Measurements from ENCODE around the gene DCC.

DCC gene

DNA sequence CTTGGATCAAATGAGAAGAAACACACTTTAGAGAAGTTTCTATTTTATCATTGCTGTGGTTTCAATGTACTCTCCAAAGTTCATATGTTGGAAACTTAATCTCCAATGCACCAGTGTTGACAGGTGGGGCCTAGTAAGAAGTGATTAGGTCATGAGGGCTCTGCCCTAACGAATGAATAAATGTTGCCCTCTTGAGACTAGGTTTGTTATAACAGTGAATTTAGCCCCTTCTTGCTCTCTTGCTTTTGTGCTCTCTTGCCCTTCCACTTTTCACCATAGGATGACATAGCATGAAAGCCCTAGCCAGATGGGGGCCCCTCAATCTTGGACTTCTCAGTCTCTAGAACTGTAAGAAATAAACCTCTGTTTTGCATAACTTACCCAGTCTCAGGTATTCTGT lies 664.8 kb downstream of the DCC start:
- in situ Hi-C loops (cut with HindIII; ENCODE audit: low pct_ligation_motif_present, low pct_unique_long_range_greater_than_20kb, low sequenced_read_pairs): no loop called here
- DNase-seq: no peak

DNA sequence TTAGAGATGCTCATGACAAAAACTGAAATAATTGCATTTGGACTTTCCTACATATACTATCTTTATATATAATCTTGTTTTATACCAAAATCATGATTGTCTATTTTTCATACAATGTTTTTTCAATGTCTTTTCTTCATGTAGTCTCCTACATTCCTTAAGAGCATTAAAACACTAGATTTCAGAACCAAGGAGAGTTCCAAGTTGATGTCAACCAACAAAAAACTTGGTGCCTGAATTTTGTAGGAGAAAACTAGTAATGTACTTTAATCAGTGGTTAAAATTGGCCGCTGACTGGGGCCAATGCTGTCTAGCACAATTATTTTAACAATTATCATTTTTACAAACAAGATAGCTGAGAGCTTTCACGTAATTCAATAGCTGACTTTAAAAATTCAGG lies 678.8 kb downstream of the DCC start:
- peak; percentile 5 for DNase-seq
- in situ Hi-C loops (cut with HindIII; ENCODE audit: low pct_ligation_motif_present, low pct_unique_long_range_greater_than_20kb, low sequenced_read_pairs): no loop called here

DNA sequence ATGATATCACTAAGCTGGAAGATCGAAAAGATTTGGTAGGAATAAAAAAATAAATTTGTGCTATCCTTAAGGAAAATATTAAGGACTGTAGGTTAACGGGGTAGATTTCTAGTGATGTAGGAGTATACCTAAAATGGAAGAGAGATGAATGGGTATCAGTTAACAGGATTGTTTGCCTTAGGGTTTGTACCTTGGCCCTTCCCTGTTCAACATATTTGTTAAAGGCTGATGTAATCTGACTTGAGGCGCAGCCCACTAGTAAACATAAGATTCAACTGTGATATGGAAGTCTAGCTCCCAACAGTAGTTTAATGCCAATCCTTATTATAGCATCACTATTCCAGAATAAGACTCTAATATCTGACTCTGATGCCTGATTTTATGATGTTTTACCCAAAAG lies 685.2 kb downstream of the DCC start:
- no peak for DNase-seq
- in situ Hi-C loops (cut with HindIII; ENCODE audit: low pct_ligation_motif_present, low pct_unique_long_range_greater_than_20kb, low sequenced_read_pairs): no loop called here

DNA sequence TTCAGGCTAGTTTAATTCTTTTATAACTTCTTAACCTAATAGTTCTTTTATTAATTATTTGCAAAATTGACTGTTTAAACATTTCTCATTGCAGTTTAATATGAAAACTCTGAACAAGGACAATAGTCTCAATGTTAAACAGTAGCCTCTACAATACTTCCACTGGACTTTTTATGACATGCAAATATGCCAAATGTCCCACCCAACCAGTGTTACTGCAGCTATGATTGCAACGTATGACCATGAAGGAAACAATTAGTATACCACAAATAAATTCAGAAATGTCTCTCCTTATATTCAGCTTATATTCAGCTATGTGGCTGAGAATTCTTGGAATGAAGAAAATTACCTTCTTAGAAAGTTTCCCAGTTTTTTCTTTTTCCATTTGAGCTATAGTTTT lies 688.6 kb downstream of the DCC start:
- no peak for DNase-seq
- in situ Hi-C loops (cut with HindIII; ENCODE audit: low pct_ligation_motif_present, low pct_unique_long_range_greater_than_20kb, low sequenced_read_pairs): no loop called here

DNA sequence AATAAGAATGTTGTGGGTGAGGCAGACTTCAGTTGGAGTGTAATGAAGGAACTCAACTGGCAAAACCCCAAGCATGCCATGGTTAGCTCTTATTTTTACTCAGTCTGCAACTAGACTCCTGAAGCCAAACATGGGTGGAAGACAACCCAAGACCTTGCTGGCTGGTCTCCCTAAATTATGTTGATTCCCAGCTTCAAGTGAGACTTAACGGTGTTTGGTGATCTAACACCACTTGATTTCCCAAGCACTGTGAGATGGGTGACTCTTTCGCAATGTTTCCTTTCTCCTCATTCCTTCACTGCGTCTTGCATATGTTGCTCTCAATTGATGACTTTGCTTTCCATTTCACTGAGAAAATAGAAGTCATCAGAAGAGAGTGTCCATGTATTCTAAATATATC lies 693.1 kb downstream of the DCC start:
- in situ Hi-C loops (cut with HindIII; ENCODE audit: low pct_ligation_motif_present, low pct_unique_long_range_greater_than_20kb, low sequenced_read_pairs): no loop called here
- DNase-seq: no peak

DNA sequence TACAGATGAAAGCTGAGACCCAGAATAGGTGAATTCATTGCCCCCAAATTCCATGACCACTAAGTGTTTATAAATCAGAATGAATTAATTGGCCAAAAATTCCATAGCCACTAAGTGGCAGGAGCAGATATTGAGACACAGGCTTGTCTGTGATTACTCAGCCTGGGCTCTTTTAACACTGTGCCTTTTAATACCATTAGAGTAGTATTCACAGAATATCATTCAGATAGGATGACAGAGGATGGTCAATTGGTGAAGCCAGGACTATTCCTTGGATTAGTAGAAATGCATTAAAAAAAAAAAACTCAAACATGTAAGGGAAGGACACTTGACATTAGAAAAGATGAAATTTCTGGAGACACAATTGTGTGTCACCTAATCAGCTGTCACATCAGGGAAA lies 698.6 kb downstream of the DCC start:
- in situ Hi-C loops (cut with HindIII; ENCODE audit: low pct_ligation_motif_present, low pct_unique_long_range_greater_than_20kb, low sequenced_read_pairs): no loop called here
- no peak for DNase-seq

DNA sequence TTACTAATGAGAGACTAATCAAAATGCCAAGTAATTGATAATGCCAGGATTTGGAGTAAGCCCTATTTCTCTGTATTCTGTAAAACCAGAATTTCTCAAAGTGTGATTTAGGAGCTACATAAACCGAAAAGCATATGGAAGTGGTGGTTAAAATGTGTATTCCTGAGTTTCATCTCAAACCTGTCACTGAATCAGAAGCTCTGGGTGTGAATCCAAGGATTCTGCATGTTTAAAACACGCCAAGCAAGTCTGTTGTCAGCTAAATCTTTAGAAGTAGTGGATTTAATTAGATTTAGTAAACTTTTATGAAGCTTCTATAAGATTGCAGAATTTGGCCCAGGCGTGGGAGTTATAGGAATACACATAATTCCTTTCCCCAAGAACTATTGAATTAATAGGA lies 700.3 kb downstream of the DCC start:
- in situ Hi-C loops (cut with HindIII; ENCODE audit: low pct_ligation_motif_present, low pct_unique_long_range_greater_than_20kb, low sequenced_read_pairs): no loop called here
- DNase-seq: no peak

DNA sequence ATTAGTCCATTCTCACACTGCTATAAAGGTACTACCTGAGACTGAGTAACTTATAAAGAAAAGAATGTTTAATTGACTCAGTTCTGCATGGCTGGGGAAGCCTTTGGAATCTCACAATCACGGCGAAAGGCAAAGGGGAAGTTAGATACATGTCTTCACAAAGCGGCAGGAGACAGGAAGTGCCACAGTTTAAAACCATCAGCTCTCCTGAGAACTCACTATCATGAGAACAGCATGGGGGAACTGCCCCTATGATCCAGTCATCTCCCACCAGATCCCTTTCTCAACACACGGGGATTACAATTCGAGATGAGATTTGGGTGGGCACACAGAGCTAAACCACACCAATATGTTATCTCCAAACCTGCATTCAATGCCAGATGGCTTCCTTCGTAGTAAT lies 716.1 kb downstream of the DCC start:
- no peak for DNase-seq
- in situ Hi-C loops (cut with HindIII; ENCODE audit: low pct_ligation_motif_present, low pct_unique_long_range_greater_than_20kb, low sequenced_read_pairs): no loop called here

DNA sequence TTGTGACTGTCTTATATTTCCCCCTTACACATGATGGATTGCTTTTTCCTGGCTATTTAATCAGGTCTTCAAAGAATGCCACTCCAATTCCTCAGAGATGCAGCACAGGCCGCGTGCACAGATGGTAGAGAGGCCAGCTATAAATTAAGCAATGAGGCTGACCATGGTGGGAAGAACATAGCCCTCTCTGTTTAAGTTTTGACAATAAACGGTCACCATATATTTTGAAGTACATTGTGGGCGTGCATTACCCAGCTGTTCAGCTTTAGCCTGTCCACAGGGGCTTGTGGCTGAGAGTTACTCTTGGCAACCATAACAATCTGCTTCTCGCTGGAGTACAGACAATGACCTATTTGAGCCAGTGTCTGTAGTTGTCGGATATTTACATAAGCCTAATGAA lies 730.8 kb downstream of the DCC start:
- DNase-seq: no peak
- in situ Hi-C loops (cut with HindIII; ENCODE audit: low pct_ligation_motif_present, low pct_unique_long_range_greater_than_20kb, low sequenced_read_pairs): no loop called here

DNA sequence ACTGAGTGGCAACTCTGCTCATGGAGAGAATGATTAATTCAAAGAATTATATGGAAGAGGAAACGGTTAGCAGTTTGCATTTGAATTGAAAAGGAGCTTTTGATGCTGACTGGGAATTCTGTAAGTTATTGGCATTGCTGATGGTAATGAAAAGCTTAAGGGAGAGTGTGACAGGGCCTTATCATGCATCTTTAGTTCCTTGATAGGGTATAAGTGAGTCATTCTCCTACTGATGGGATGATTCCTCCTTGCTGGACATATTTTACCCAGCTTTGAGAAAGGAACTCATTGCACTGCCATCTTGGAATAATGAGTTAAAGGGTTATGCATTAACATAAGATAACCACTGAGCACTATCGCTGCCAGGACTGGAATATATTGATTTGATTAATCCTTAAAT lies 740.7 kb downstream of the DCC start:
- no peak for DNase-seq
- in situ Hi-C loops (cut with HindIII; ENCODE audit: low pct_ligation_motif_present, low pct_unique_long_range_greater_than_20kb, low sequenced_read_pairs): no loop called here

DNA sequence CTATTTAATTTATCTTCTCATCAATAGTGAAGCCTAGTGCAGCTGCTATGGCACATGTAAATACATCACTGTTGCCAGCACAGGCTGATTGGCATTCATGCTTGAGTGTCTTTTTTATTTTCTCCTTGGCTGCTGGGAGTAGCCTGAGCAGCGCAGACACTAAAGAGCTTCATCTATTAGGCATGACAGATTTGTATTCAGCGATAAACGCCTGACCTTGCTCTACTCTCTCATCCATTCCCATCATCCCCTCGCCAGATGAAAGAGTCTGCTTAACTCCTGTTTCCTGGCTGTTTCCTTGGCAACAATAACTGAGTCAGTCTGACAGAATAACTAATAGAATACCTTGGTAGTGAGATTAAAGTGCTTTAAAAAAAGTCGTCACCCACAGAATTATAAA lies 753.6 kb downstream of the DCC start:
- no peak for DNase-seq
- in situ Hi-C loops (cut with HindIII; ENCODE audit: low pct_ligation_motif_present, low pct_unique_long_range_greater_than_20kb, low sequenced_read_pairs): no loop called here

DNA sequence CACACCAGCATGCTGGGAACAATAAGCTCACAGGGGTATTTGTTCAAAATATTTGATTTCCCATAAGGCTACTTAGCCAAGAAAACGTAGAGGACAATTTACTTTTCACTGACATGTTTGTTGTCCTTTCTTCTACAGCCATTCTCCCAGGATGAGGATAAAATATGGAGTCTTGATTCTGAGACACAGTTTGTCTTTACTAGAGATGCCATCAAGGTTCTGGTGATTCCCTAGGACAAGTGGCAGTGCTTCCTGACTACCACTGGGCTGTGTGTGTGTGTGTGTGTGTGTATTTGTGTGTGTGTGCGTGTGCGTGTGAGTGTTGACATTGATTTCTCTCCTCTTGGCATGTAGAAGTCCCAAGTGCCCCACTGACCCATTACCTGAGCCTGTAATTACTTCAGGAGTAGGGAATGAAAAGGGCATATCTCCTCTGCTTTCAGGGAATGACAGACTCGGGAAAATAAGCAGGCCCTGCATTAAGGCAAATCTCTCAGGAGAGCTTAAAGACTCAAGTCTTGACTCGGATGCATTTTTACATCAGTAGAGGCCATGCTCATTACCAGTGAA lies 761.6 kb downstream of the DCC start:
- in situ Hi-C loops (cut with HindIII; ENCODE audit: low pct_ligation_motif_present, low pct_unique_long_range_greater_than_20kb, low sequenced_read_pairs): no loop called here
- DNase-seq: no peak

DNA sequence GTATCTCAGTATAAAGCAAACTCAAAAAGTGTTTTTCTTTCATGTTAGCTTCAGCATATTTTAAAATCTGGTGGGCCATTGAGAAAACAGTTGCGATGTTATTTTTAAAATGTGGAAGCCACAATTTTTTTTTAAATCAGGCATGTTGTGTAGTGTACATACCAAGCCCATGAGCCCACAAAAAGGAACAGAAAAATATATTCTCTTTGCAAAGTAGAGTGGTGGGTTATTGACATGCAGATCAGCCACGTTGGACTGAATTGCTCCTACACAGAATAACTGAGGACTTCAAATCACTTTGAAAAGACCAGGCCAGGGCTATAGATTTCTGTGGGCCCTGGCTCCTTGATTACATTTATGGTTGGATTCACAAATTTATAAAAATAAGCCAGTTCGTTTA lies 774.4 kb downstream of the DCC start:
- no peak for DNase-seq
- in situ Hi-C loops (cut with HindIII; ENCODE audit: low pct_ligation_motif_present, low pct_unique_long_range_greater_than_20kb, low sequenced_read_pairs): no loop called here

DNA sequence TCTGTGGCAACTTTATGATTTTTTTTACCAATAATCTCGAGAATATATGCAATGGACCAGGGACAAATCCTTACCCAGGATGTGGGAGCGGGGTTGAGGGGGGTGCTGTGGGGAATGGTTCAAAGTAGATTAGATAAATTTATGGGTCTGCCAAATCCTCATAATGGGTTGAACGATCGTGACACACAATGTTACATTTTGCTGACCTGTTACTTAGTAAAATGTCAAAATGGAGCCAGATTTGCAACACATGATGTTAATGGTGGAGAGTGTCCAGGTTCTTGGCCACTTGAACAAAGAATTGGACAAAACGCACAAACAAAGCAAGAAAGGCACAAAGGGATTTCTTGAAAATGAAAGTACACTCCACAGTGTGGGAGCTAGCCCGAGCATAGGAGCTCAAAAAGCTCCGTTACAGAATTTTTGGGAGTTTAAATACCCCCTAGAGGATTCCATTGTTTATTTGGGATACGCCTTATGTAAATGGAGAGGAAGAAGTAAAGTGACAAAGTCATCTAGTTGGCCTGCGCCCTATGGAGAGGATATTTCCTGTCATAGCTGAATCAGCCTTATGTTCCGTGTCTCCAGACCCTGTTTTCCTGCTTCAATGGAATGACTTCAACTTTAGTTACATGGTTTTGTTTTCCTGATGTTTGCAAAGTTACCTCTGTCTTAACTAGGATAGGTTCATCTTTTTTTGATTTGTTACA lies 776.0 kb downstream of the DCC start:
- no peak for DNase-seq
- in situ Hi-C loops (cut with HindIII; ENCODE audit: low pct_ligation_motif_present, low pct_unique_long_range_greater_than_20kb, low sequenced_read_pairs): no loop called here

DNA sequence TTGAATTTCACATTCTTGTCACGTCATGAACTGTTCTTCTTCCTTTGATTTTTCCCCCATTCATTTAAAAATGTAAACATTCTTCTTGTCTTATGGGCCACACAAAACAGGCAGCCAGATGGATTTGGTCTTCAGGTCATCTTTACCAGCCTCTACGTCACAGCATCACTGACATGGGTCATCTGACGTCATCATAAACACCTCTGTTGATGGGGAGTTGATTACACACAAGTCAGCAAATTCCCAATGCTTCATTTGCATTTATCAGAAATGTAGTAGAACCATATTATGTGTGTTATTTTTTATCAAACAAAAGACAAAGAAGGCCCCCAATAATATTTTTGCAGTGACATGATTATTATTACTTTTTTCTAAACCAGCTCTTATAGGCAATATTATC lies 777.9 kb downstream of the DCC start:
- in situ Hi-C loops (cut with HindIII; ENCODE audit: low pct_ligation_motif_present, low pct_unique_long_range_greater_than_20kb, low sequenced_read_pairs): no loop called here
- DNase-seq: no peak

DNA sequence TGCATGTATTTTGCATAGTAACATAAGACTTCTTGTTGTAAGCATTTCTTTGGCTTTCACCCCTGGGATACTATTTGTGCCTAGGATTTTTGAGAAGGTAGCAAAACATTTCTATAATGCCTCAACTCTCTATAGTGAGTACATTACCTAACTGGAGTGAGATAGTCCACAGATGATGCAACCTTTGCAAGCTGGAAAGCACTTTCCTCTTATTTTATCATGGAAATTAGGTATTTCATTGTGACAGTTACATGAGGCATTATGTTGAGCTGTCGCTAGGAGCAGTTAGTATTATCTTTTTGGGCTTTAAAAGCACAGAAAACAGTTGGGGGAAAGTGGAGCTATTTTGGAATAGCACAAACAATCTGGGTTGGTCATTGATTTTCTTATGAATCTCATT lies 786.2 kb downstream of the DCC start:
- in situ Hi-C loops (cut with HindIII; ENCODE audit: low pct_ligation_motif_present, low pct_unique_long_range_greater_than_20kb, low sequenced_read_pairs): no loop called here
- DNase-seq: no peak

DNA sequence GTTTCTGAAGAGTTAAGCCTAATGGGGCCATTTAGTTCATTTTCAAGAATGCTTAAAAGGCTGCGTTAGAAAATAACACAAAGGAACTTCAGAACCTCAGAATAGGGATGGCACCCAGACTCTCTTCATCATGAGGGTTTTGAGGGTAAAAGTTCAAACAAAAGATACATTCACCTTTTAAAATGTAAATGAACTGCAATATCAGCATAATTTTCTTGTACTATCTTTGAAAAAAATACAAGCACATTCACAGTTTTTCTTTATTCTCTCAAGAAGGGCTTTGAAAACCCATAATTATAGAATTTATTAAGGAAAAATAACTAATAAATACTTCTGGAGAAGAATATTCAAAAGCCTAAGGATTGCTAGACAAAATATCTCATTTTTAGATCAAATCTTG lies 791.0 kb downstream of the DCC start:
- DNase-seq: no peak
- in situ Hi-C loops (cut with HindIII; ENCODE audit: low pct_ligation_motif_present, low pct_unique_long_range_greater_than_20kb, low sequenced_read_pairs): no loop called here

DNA sequence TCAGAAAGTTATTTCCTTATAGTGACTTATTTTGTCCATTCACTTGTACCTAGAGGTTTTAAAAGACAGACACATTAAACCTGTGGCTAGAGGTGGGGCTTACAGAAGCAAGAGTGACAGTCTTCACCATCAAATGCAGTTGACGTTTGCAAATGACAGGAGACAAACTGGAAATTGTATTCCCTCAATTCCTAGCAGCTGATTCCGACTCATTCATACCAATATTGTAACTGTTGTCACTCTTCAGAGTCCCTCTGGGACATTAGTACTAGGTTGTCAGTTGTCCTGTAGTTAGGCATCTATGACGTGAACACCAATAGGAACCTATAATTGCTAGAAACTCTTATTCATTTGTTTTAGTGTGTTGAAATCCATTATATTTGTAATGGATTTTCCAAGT lies 794.7 kb downstream of the DCC start:
- no peak for DNase-seq
- in situ Hi-C loops (cut with HindIII; ENCODE audit: low pct_ligation_motif_present, low pct_unique_long_range_greater_than_20kb, low sequenced_read_pairs): no loop called here

DNA sequence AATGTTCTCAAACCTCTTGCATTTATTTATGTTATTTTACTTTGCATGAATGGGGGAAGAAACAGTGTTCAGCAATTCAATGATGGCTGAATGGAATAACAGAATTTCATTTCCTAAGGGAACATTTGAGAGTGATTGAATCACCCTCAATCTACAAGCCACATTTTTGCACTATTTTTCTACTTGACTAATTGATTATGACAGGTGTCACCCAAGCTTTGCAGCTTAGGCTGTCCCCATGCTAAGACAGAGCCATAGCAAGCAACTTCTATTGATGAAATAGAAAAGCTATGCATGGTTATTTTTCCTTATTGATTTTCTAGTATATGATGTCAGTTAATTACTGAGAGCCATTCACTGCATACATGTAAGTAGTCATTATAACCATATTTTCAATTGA lies 795.7 kb downstream of the DCC start:
- in situ Hi-C loops (cut with HindIII; ENCODE audit: low pct_ligation_motif_present, low pct_unique_long_range_greater_than_20kb, low sequenced_read_pairs): no loop called here
- DNase-seq: no peak

DNA sequence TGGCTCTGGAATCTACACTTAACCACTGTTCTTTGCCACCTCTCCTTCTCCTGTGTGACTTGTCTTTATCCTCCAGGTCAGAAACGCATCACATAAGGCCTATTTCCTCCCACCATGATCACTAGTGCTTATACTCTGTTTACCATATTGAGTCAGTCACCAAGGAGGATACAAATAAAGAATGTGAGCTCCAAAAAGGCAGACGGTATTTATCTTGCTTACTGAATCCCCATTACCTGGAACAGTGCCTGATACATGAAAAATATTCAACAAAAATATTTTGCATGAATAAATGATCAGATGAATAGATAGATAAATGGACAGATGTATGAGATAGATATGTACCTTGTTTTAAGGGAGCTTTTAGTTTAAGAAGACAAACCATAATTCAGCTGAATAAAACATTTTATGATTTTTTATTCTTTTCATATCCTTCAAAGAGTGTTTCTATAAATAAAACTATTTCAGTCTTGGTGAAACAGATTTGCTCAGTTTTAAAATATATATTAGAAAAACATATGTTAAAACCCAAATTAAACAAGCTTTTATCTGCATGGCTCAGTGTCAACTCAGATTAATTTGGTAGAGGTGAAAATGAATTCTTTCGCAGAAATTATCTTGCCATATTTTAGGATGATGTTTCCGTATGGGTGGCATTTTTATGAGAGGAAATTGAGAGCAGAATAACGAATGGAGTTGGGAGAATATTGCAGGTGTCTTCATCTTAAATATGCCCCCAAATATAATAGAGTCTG lies 799.9 kb downstream of the DCC start:
- no peak for DNase-seq
- in situ Hi-C loops (cut with HindIII; ENCODE audit: low pct_ligation_motif_present, low pct_unique_long_range_greater_than_20kb, low sequenced_read_pairs): no loop called here

Data from ACHN (cell line).